Tibial nerve (tissue), 4 donors: ENCODE data around the gene HACD3. TPM values are rescaled to one million over a fixed set of nuclear protein-coding genes. Genes with fewer than 3 reads are reported as not detected.

Experiments used
- DNase-seq, 2 donors: peaks; one replicate each; pipeline ENCODE4 v3.0.0-alpha.2; 2019; ENCODE audit warnings: low spot score in 2 of 2
- H3K27ac ChIP-seq, 4 donors: fragments of 200-600 bp; sonication (generic) in 3 of 4; one replicate each; pipeline ENCODE4 v1.5.1; 2017 to 2019; ENCODE audit warnings: mild to moderate bottlenecking in 1 of 4
- H3K27me3 ChIP-seq, 2 donors: fragments of 200-600 bp; sonication (generic) in 1 of 2; one replicate each; pipeline versions ENCODE4 v1.5.1 to v1.6.0; 2017 to 2019
- H3K36me3 ChIP-seq, 3 donors: fragments of 200-600 bp; sonication (generic); one replicate each; pipeline ENCODE4 v1.5.1; 2018 to 2019
- H3K4me1 ChIP-seq, 4 donors: fragments of 200-600 bp; sonication (generic) in 3 of 4; one replicate each; pipeline ENCODE4 v1.5.1; 2017 to 2019
- H3K4me3 ChIP-seq, 4 donors: fragments of 200-600 bp; sonication (generic) in 3 of 4; one replicate each; pipeline ENCODE4 v1.5.1; 2017 to 2019; ENCODE audit warnings: mild to moderate bottlenecking in 1 of 4, moderate library complexity in 1 of 4
- H3K9me3 ChIP-seq, 4 donors: fragments of 200-600 bp; sonication (generic) in 3 of 4; one replicate each; pipeline ENCODE4 v1.5.1; 2017 to 2019
- EP300 ChIP-seq, 2 donors: sonication (generic); formaldehyde crosslinking; IDR thresholded peaks; one replicate each; pipeline ENCODE4 v1.6.1; 2017; ENCODE audit warnings: antibody characterized with exemption in 2 of 2, mild to moderate bottlenecking in 1 of 2
- POLR2A ChIP-seq, 2 donors: fragments of 450-650 bp; IDR thresholded peaks; one replicate each; pipeline ENCODE4 v1.6.1; 2017; ENCODE audit warnings: antibody characterized with exemption in 2 of 2, mild to moderate bottlenecking in 2 of 2, moderate library complexity in 2 of 2
- WGBS, 2 donors: methylation state at CpG; one replicate each; pipeline ENCODE4 v1.1.5; 2018; 5-methylcytosine and 5-hydroxymethylcytosine counted together
- small RNA-seq: library from RNA; depleted of rRNA; stranded (forward); fragments of <200 nt; gene quantifications from one replicate; pipeline ENCODE3, GENCODE V24; 2016
- total RNA-seq, 4 donors: library from RNA; depleted of rRNA; stranded (reverse); fragments of >200 nt; gene quantifications; one replicate each; pipeline ENCODE4 v1.1.0, GENCODE V29; 2016
- TF ChIP-seq, protein P1 (sequence below), 5 experiments: fragments of 200-600 bp in 3 of 5; fragments of 450-650 bp in 2 of 5; sonication (generic) in 3 of 5; IDR thresholded peaks; one replicate each; pipeline ENCODE4 v1.5.1; 2016 to 2019; ENCODE audit warnings: antibody characterized with exemption in 5 of 5, mild to moderate bottlenecking in 3 of 5, moderate library complexity in 2 of 5

HACD3 gene
- total RNA-seq, 4 donors from 2014 or later = 44.1 to 60.3 (median 49.8) TPM

DNA sequence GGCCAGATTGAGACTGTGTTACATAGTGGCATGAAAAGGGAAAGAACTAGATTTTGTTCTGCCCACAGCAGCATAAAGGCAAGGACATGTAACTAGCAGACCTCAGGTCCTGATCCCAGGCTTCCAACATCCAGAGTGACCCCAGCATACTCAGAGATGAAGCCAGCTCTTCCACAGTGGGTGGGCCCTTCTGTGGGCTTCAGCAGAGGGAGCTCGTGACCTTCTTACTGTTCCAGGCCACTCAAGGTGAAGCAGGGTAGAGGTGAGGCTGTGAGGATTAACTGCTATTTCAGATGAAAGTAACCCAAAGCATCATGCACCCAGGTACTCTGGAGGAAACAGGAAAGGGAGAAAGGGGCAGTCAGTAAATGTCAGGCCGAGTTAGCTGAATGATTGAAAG lies 90.6 kb downstream of the HACD3 start:
- Histone ChIP-seq H3K9me3 (no peaks in the 10 kb centered on the region), H3K27ac (no peak overlapping the region), H3K27me3 (no peaks in the 10 kb centered on the region), H3K4me3 (no peak overlapping the region), H3K36me3 (peaks cover 0 to 33% (median 0%) of the 10 kb centered on the region in 3 donors), H3K4me1 (no peaks in the 10 kb centered on the region)
- TF ChIP-seq, protein P1, sequence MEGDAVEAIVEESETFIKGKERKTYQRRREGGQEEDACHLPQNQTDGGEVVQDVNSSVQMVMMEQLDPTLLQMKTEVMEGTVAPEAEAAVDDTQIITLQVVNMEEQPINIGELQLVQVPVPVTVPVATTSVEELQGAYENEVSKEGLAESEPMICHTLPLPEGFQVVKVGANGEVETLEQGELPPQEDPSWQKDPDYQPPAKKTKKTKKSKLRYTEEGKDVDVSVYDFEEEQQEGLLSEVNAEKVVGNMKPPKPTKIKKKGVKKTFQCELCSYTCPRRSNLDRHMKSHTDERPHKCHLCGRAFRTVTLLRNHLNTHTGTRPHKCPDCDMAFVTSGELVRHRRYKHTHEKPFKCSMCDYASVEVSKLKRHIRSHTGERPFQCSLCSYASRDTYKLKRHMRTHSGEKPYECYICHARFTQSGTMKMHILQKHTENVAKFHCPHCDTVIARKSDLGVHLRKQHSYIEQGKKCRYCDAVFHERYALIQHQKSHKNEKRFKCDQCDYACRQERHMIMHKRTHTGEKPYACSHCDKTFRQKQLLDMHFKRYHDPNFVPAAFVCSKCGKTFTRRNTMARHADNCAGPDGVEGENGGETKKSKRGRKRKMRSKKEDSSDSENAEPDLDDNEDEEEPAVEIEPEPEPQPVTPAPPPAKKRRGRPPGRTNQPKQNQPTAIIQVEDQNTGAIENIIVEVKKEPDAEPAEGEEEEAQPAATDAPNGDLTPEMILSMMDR (IDR thresholded peaks at IDR 0.05) = no peak
- TF ChIP-seq EP300 (IDR thresholded peaks at IDR 0.05) (no peak), POLR2A (IDR thresholded peaks at IDR 0.05) (no peak)
- WGBS, 2 donors = 89 to 93% methylated on average over 2 of the region's 2 CpGs
- DNase-seq = no peak

DNA sequence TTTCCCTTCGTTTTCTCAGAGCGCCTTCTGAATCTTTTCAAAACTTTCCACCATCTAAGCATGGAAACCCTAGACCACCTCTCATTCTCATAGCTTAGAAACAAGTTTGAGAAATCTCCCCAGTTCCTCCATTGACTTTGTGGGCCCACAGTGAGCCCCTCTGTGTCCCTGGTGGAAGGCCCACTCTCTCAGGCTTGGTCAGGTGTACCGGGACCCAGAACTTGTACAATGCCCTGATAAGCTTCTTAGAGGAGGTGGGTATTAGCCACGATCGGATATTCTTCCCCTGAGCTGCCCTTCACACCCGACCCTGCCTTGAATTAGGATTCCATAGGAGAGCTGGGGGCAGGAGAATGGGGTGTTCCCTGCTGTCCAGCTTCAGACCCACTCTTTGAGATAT lies 91.4 kb downstream of the HACD3 start, which contains the start of gene SLC24A1:
Gene SLC24A1 (plus strand): TSS at position 301 of the 400 bp plus-strand sequence. CDS start 2,143 bp downstream, outside the sequence.
- no peak for DNase-seq
- H3K9me3 ChIP-seq = no peaks in the 10 kb centered on the region
- peaks cover 0 to 40% (median 0%) of the 10 kb centered on the region in 3 donors for H3K36me3 ChIP-seq
- H3K27me3 ChIP-seq = no peaks in the 10 kb centered on the region
- H3K4me1 ChIP-seq = no peaks in the 10 kb centered on the region
- H3K27ac ChIP-seq = no peak within 1 kb of the TSS
- H3K4me3 ChIP-seq = no peak within 1 kb of the TSS
- TF ChIP-seq EP300 (IDR thresholded peaks at IDR 0.05) (no peak), POLR2A (IDR thresholded peaks at IDR 0.05) (no peak)
- TF ChIP-seq, protein P1 (IDR thresholded peaks at IDR 0.05) = no peak
- WGBS, 2 donors = 87 to 89% methylated on average over 6 of the region's 6 CpGs

DNA sequence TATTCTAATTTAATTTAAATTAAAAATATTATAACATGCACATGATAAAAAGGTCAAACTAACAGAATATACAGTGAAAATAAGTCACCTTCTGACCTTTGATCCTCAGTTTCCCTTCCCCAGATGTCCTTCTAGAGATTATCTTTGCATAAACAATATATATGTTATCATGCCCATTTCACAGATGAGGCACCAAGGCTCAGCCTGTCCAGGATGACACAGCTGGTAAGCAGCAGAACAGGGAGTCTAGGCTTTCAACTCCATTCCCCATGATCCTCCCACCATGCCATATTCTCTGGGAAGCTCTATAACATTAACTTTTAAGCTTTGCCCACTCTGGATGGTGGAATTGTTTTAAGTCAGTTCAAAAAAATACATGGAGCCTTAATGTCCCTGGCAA lies 92.8 kb downstream of the HACD3 start:
- Histone ChIP-seq H3K9me3 (no peaks in the 10 kb centered on the region), H3K4me3 (no peak overlapping the region), H3K27ac (no peak overlapping the region), H3K4me1 (no peaks in the 10 kb centered on the region), H3K27me3 (no peaks in the 10 kb centered on the region), H3K36me3 (peaks cover 0 to 51% (median 0%) of the 10 kb centered on the region in 3 donors)
- TF ChIP-seq POLR2A (IDR thresholded peaks at IDR 0.05) (no peak), EP300 (IDR thresholded peaks at IDR 0.05) (no peak)
- TF ChIP-seq, protein P1 (IDR thresholded peaks at IDR 0.05) = no peak
- no peak for DNase-seq

DNA sequence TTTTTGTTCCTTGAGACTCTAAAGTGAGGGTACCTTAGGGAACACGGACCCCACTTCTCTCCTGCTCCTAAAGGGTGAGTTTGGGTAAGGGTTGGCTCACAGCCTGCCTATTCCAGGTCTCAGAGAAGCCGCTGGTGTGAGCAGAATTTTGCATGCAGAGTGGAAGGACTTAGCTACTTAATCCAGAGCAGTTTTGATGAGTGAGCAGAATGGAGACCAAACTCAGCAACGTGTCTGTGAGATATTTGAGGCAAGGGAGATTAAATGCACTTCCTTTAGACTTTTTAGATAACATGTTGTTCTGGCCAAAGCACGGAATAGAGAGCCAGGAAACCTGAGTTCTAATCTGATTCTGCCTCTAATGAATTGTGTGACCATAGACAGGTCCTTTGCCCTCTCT lies 96.6 kb downstream of the HACD3 start:
- Histone ChIP-seq H3K9me3 (no peaks in the 10 kb centered on the region), H3K4me1 (no peaks in the 10 kb centered on the region), H3K36me3 (peaks cover 0 to 63% (median 0%) of the 10 kb centered on the region in 3 donors), H3K27me3 (no peaks in the 10 kb centered on the region), H3K4me3 (no peak overlapping the region), H3K27ac (no peak overlapping the region)
- TF ChIP-seq EP300 (IDR thresholded peaks at IDR 0.05) (no peak), POLR2A (IDR thresholded peaks at IDR 0.05) (no peak)
- TF ChIP-seq, protein P1 (IDR thresholded peaks at IDR 0.05) = no peak
- no peak for DNase-seq
- WGBS, 2 donors = 75% methylated on average over 4 of the region's 4 CpGs

Small RNA genes lying within 50 kb of the gene (small RNA-seq; reads per million reads assigned to genes)
- gene RF00019 (not detected), gene RNU6-19P (not detected)

Other genes starting within 250 kb of the HACD3 start
- 10 to 100 TPM in 3 of 4 donors, 1 to 10 TPM in 1; 5.9 to 15.5 (median 12.1) TPM for gene PARP16, start 243.6 kb upstream of the HACD3 start, total RNA-seq
- not detected for gene RNU5A-1, start 234.4 kb upstream of the HACD3 start, total RNA-seq
- not detected for gene RNU5B-1, start 225.8 kb upstream of the HACD3 start, total RNA-seq
- gene IGDCC3, start 152.5 kb upstream of the HACD3 start, total RNA-seq = not detected
- gene IGDCC4, start 107.5 kb upstream of the HACD3 start, total RNA-seq = 1 to 10 TPM in 2 of 4 donors, under 1 TPM in 2; 0.59 to 2.0 (median 1.1) TPM
- 10 to 100 TPM; 31.2 to 49.4 (median 37.6) TPM for gene DPP8, start 12.8 kb upstream of the HACD3 start, total RNA-seq
- gene INTS14, start 80.7 kb downstream of the HACD3 start, total RNA-seq = 10 to 100 TPM; 30.6 to 38.4 (median 36.0) TPM
- gene SLC24A1, start 91.5 kb downstream of the HACD3 start, total RNA-seq = 10 to 100 TPM in 1 of 4 donors, 1 to 10 TPM in 3; 5.9 to 22.7 (median 9.2) TPM